Tongue (tissue), 2 donors: ENCODE results near the gene APBA2. TPM values are rescaled to one million over a fixed set of nuclear protein-coding genes. Genes with fewer than 3 reads are reported as not detected.

ENCODE experiments used
- DNase-seq: peaks from one replicate; pipeline ENCODE4 v3.0.0-alpha.2; 2015
- total RNA-seq: library from RNA; depleted of rRNA; stranded (reverse); fragments of >200 nt; gene quantifications from one replicate; pipeline ENCODE4 v1.2.3, GENCODE V29; 2014

Gene APBA2
- total RNA-seq, 1 donor from 2014 or later = 8.1 TPM

DNA sequence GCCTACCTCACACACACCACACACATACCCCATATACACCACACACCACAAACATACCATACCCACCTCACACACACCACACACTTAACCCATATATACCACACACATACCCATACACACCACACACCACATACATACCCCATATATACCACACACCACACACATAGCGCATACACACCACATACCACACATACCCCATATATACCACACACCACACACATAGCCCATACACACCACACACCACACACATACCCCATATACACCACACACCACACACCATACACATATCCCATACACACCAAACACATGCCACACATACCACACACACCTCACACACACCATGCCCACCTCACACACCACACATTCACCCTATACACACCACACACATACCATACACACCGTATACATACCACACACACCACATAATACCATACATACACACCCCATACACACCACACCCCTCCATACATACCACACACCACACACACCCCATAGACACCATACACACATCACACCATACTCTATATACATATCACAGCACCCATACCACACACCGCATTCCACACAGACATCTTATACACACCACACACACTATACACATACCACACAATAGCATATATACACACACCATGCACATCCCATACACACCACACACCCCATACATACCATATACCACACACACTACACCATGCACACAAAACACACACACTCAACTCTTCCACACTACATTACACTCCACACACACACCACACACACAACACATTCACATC, 29.5 kb downstream of the APBA2 start:
- no peak for DNase-seq

DNA sequence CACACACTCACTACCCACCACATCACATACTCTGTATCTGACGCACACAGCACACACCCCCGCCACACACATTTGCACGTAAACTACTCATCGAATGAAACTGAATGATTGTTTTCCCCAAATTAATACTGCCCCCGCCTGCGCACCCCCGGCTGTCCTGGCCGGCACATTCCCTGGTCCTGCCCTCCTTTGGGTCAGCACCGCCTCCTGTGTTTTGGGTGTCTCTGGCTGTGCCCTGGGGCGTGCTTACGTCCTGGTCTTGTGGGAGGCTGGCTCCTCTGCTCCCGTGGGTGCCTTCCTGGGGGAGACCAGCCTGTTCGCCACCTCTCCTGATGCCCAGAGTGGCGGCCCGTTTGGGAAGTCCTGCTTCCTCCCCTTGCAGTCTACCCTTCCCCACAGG, 30.2 kb downstream of the APBA2 start:
- DNase-seq = no peak

DNA sequence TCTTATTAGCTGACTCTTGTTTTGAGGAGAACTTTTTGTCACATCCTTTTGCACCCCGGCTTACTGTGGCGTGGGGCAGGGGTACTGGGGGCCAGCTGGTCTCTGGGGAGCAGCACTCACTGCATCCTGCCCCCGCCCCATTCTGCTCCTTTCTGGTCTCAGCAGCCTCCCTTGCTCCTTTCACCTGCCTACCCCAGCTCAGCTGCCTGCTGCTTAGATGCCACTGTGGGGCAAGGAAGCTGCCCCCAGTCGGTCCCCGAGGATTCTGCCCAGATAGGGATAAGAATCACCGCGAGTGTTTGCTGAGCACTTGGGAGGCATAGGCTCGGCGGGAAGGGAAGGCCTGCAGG, 32.0 kb downstream of the APBA2 start:
- no peak for DNase-seq

DNA sequence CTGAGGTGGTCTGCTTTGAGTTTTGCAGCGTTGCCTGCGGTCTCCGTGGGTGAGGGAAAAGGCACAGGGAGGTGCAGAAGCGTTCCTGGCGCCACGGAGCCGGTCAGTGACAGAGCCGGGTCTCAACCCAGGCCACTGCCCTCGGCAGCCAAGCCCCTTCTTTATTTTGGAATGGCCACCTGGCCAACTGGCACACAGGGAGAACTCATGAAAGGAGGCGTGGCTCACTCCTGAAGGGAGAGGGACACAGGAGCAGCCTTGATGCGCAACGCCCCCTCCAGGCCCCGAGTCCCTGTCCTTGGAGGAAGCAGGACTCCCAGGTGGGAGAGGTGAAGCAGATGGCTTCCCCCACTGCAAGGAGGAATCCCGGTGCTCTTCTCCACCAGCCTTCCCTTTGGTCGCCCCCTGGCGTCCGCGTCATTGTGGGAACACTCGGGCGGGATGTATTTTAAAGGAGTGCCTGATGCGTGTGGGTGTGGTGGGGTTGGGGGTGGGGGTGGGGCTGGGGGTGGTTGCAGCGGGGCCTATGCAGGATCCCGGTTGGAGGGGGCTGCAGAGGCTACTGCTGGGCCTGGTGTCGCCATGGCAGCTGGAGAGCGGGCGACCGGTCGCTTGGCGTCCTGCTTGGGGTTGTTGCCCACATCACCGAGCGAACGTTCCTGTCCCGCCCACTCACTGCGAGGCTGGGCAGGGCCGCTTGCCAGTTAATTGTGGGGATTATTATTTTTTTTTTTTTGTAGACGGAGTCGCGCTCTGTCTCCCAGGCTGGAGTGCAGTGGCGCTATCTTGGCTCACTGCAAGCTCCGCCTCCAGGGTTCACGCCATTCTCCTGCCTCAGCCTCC, 32.6 kb downstream of the APBA2 start:
- DNase-seq = no peak

DNA sequence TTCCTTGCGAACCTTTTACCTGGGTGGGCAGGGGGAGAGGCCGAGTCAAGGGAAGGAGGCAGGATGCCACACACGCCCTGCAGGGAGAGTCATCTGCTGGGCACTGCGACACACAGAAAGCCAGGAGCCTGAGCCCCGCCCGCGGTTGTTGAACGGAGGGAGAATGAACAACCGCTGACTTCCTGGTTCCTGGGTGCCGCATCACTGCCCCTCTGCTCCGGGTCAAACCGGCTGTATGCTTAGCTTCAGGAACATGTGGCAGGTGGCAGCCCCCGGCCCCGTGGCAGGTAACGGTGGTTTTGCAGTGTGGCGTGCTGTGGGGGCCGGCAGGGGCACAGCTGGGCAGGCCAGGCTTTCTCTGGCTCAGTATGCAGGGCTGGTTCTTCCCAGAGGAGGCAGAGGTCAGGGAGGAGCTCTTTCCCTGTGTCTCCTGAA, 33.4 kb downstream of the APBA2 start:
- DNase-seq = no peak

DNA sequence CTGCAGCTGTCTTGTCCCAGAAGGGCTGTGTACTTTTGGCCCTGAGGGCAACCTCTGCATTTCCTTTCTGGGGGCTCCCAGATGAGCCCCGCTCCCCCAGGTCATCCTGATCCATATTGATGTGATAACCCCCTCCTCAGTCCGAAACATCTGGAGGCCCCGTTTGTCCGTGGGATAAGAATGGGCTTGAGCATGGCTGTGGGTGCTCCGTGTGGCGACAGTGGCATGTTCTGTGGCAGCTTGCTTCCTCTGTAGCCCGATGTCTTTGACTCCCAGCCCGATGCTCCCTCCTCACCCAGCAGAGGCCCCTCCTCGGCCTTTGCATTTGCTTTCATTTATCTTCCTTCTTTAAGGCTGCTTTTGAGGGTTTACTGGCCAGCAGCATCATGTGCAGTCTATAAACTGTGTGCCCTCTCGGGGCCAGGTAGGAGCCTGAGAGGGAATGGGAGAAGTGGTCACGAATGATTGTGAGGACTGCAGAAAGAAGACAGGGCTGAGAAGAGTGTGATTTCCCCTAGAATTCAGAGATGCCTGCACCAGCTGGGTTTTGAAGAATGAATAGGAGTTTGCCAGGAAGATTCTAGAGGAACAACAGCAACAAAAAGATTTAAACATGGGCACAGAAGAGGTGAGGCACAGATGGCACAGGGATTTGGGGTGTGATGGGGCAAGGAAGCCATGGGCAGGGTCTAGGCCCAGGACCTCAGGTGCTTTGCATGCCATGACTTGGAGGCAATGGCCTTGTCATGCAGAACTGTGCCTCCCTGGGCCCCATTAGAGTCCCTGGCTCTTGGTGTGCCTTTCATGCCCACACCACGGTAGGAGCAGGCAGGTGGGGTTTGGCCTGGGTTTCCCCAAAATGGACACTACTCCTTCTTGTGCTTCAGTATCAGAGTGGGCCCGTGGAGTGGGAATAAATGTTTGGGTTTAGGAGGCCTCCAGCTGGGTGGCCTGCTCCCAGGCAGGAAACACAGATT, 34.2 kb downstream of the APBA2 start:
- DNase-seq = no peak

DNA sequence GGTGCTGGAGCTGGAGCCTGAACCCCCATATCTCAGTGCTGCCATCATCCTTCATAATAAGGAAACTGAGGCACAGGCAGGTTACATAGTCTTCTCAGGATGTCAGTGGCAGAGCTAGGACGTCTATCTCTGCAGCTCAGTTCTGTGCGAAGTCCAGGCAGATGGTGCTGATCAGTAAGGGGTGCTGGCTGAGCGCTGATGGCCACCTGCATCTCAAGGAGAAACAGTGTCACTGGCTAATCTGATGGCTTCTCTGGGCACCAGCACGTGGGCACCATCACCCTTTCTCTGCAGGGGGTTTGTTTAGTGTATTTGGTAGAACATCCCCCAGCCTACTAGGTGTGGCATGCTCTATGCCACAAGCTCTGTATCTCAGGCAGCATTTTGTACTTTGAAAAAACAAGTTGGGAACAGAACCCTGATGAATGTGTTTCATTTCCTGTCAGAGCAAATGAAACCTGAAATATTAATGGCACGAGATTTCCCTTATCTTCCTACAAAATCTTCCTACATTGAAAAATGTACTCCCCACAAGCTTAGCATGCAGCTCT, 35.1 kb downstream of the APBA2 start:
- no peak for DNase-seq

DNA sequence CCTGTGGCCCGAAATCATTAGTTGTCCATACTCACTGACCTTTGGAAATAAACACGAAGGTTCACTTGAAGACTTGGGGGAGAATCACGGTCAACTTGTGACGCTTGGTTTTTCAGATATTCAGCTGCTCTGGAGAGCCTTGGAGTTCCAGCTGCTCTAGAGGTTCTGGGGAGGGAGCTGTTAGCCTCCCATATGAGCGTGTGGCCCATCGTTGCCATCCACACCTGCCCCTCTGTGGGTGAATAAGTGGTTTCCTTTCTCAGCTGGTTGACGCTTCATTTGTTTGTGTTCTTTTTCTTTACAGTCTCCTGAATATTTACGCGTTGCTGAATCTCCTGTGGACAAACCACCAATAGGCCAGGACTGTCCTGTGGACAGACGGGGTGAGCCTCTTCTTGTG, 35.6 kb downstream of the APBA2 start:
- no peak for DNase-seq

DNA sequence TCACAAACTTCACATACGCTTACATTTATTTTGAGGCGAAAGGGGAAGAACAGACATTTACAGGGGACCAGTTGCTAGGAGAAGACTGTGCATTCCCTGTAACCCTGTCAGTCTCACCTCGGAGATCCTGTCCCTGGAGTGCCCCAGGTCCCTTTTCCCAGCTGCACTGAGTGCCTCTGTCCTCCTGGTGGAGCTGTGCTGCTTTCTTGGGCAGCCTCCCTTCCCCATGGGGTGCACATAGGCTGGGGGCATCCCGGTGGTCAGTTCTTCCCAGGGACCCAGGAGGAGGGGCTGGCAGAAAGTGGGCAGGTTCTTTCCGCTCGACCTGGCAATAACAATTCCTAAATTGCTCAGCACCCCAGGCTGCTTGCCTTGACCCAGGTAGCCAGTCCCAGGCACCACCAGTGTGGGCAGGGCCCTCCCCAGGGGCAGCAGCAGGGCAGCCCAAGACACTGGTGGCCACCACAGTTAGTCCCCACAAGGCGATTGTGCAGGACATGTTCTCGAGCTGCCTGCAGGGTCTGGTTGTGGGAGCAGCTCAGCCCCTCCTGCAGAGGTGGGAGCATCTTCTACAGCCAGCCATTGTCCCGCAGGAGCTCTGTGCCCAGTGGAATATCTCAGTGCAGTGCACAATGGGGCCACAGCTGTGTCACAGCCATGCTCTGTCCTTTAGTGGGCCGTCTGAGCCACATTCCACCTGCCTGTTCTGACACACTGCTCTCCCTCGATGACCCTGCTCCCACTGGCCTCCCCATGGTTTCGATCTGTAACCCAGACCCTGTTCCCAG, 36.3 kb downstream of the APBA2 start:
- DNase-seq = no peak

DNA sequence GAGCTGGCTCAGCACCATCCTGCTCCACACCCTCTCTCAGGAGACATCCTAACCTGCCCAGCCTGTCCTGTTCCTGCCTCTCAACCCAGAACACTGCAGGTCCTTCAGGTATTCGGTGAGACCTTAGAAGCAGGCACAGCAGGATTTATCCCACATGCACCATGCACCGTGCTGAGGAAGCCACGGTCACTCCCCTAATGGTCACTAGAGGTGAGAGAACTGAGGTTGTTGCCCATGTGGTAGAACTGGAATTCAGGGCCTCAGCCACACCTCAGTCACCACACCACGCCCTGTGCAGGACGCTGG, 36.9 kb downstream of the APBA2 start:
- no peak for DNase-seq

DNA sequence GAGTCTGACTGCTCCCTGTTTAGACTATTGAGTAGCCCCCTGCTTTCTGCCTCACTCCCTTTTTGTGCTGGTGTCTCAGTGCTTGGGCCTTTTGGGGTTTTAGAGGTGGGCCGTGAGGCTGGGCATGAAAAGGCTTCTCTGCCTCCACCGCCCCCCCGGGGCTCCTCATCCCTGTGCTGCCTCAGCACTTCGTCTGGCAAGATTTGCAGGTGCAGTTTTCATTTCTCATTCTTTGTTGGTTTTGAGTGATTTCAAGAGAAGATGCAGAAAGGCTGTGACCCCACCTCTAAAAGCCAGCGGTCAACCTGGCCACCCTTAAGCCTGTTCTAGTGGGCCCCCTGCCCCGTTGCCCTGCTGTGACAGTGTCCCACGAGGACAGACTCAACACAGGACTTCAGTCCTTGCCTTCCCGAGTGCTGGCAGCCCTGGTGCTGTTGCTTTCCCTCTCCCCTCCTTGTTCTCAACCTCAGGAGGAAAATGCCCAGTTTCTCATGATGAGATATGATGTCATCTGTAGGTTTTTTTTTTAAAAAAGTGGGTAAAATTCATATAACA, 38.0 kb downstream of the APBA2 start:
- no peak for DNase-seq

DNA sequence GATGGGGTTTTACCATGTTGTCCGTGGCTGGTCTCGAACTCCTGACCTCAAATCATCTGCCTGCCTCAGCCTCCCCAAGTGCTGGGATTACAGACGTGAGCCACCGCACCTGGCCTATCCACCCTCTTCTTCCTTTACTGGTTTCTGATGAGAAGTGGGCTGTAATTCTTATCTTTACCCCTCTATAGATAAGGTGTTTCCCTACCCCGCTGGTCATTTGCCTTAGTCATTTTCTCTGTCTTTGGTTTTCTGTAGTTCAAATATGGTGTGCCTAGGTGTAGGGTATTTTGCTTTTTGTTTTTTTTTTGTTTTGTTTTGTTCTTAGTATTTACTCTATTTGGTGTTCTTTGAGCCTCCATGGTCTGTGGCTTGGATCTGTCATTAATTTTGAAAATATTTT, 41.3 kb downstream of the APBA2 start:
- no peak for DNase-seq

DNA sequence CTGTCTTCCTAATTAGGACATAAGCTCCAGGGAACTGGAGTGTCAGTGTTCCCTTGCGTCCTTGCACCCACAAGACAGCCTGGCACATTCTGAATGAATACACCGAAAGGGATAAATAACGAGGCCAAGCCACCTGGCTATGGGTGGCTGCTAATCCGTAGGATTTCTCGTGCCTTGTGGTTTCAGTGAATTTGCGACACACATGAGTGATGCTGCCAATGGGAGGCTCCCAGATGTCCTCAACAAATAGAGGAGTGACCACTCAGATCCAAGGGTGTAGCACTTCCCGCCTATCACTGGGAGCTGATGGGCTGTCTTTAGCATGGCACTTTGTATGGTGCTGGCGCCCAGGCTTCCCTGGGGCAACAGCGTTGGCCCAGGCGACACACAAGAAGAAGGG, 43.4 kb downstream of the APBA2 start:
- no peak for DNase-seq

DNA sequence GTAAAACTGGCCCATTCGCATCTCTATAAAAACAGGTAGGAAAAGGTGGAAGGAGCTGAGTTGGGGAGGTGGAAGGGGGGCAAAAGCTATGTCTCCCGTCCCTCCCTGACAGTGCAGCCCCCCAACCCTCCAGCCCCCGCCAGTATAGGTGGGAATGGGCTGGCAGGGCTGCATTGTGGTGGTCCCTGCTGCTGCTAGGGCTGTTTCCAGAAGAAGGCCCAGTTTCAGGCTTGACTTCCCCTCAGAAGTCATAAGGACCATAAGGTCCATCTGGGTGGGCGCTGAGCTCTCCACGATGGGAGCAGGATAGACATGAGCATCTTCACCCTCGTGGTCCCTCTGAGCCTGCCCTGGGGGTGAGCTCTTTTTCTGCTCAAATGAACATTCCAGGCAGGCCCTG, 44.2 kb downstream of the APBA2 start:
- DNase-seq = no peak

DNA sequence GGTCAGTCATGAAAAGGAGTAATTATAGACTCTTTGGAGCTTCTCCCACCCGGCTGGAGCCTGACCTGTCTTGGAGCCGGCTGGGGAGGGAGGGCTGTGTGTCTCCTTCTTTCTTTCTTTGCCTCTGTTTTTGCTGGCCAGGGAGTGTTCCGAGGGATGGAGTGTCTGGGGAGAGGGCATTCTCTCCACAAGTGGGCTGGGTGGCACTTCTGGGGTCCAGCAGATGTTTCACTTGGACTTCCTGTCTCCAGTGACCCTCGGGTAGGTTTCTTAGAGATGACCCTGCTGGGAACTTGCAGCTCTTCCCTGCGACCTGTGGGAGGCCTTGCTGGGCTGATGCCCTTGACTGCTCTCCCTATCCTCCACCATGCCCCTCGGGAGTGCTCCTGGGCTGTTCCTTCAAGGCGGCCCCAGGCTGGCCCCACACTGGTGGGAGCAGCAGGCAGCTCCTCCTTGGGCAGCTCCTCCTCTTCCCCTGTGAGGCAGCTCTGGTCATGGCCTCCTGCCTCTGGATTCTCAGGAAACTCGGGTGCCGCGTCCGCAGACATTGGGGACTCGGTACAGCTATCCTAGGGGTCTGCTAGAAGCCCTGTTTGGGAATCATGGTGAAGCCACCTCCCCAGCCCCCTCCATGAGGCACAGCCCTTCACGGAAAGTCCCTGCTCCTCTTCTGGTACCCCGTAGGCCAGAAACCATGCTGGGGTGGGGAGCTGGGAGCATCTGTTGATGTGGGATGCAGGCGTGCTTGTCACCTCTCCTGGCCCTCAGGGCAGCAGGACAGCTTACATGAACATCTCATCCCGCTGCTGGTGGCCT, 44.9 kb downstream of the APBA2 start:
- DNase-seq = no peak

DNA sequence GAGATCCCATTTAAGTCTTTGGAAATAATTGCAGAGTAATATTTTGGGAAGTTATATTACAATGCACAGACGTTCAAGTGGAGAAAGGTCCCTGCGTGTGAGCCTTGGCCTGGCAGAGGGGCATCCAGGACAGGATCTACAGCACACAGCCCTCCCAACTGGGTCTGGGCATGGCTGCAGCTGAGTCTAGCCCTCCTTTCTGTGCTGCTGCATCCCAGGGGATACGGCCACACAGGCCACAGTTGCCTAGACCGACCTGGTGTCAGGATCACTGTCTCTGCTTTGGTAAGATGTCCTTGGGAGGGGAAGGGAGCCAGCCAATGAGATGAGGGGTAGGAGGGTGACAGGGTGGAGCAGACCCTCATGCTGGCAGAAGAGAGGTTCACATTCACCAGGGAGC, 46.1 kb downstream of the APBA2 start:
- DNase-seq = no peak

DNA sequence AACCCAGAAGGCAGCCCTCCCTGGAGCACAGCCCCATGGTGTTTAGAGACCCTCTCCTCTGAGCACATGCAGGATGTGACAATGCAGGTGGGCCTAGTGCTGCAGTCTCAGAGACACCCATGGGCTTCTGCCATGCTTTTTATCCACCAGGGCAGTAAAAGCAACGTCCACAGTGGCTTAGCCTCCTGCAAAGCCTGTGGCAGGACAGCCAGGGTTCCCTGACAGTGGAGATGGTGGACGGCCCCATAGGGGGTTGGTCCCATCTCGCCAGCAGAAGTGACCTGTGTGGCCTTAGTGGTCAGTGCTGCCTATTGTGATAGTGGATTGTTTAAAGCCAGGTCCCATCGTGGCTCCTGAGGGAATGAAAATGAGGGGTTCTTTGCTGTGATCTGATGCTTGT, 46.6 kb downstream of the APBA2 start:
- DNase-seq = no peak

DNA sequence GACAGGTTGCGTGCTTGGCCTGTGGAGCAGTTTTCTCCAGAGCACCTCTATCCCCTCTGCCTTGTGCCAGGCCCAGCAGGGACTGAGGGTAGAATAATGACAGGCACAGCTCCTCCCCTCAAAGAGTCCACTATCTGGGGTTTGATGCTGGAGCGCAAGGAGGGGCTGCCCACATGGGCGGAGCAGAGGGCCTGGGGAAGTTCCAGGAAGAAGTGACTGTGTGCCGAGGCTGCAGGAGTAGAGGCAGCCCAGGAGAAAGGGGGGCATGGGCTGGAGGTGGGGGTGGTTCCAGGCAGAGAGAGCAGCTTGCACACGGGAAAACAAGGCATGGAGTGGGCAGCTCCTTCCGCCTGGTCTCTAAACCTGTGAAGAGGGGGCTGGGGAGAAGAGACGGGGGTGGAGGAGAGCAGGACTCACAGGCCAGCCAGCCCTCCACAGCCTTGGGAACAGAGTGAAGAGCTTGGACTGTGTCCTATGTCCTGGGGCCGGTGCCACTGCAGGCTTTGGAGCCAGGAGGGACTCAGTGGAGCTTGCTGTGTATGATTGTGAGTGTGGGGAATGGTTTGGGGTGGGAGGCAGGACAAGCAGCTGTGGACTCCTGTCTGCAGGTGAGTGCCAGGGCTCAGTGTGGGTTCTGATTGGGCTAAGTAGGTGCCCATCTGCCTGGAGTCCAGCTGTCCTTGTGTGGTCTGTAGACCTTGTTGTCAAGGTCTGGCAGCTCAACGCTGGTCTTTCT, 48.1 kb downstream of the APBA2 start:
- DNase-seq = no peak

DNA sequence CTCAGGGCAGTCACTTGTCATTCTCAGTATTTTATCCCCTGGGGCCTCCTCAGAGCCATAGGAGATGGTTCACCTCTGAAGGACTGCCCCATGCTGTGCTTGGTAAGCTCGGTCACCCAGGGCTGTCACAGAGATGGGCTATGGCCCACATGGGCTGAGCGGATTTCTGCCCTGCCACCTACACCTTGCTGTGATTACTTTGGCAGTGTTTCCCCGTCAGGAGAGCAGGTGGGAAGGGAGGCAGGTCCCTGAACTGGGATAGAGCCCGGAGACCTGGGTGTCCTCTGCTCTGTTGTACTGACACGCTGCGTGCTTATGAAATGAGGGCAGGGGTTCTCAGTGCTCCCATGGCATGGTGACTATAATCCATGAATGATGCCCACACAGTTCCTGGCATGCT, 48.9 kb downstream of the APBA2 start:
- DNase-seq = no peak

DNA sequence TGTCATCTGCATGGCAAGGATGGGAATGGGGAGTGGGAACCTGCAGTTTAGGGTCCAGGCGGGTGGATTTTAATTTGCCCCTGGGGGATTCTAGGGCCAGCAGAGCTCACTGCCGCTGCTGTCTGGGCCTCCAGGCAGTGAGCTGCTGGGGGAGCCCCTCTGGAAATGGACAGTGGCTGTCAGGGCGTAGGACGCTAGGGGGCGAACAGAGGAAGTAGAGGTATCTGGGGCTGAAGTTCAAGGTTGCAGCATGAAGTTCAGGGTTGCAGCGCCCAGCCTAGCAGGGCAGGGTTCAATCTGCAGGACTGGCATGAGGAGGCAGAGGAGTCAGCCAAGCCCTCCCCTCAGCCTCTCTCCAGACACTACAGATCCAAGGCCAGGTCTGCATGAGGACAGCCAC, 49.5 kb downstream of the APBA2 start:
- no peak for DNase-seq
